IPS-NIHi7 (cell line): ENCODE results near the gene RABEPK.
A peak's percentile ranks its signal among the peaks of the same experiment; 100 is the strongest.
"Not testable (repeated sequence)": the region's sequence is repeated elsewhere in the genome, so short reads cannot be mapped to it uniquely, and the experiment has no call there.

Experiments
- DNase-seq: peaks from one replicate; pipeline ENCODE4 v3.0.0; 2012; ENCODE audit warnings: mixed read lengths; ENCODE audit errors: extremely low spot score

RABEPK gene

DNA sequence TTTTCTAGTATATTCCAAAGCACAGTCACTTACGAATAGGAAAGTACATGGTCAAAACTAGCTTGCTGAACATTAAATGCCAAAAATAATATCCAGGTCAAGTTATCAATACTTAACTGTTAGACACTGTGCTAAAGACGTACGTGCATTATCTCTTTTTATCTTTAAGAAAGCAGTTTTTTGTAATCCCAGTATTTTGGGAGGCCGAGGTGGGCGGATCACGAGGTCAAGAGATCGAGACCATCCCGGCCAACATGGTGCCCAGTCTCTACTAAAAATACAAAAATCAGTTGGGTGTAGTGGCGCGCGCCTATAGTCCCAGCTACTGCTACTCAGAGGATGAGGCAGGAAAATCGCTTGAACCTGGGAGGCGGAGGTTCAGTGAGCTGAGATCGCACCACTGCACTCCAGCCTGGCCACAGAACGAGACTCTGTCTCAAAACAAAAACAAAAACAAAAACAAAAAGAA, 43.5 kb downstream of the RABEPK start:
- DNase-seq = no peak

DNA sequence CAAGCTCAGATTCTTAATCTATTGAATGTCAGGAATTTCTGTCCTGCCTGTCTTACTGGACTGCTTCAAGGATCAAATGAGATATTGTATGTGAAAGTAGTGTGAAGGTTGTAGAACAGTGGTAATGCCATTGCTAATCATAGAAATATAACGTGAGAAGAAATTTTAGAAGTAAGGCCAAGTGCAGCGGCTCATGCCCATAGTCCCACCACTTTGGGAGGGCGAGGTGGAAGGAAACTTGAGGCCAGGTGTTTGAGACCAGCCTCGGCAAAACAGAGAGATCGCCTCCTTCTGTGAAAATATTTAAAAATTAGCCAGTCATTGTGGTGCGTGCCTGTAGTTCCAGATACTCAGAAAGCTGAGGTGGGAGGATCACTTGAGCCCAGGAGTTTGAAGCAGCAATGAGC, 45.9 kb downstream of the RABEPK start:
- no peak for DNase-seq

- DNase-seq = no peak
Observed at GRCh38 chr9:125254231-125254630, 53.9 kb downstream of the RABEPK start.

DNA sequence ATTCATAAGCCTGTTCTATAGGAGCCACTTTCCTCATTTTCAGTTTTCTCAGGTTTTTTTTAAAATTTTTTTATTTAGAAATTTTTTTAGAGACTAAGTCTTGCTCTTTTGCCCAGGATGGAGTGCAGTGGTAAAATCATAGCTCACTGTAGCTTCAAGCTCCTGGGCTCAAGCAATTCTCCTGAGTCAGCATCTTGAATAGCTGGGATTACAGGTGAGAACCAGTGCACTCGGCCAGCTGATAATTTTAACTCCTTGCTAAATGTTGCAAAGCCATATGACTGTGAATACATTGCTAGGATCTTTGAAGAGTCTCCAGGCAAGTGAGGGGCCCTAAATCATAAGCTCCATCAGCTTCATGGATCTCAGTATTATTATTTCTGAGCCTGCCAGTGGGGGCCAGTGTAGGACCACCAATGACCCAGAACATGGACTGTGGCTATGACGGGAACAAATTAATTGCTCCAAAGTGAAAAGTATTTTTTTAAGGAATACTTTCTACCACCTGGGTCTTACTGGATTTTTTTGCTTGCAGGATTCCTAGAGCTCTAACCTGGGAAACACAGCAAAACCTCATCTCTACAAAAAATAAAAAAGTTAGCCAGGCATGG, 55.5 kb downstream of the RABEPK start:
- peak; percentile 46 for DNase-seq

DNA sequence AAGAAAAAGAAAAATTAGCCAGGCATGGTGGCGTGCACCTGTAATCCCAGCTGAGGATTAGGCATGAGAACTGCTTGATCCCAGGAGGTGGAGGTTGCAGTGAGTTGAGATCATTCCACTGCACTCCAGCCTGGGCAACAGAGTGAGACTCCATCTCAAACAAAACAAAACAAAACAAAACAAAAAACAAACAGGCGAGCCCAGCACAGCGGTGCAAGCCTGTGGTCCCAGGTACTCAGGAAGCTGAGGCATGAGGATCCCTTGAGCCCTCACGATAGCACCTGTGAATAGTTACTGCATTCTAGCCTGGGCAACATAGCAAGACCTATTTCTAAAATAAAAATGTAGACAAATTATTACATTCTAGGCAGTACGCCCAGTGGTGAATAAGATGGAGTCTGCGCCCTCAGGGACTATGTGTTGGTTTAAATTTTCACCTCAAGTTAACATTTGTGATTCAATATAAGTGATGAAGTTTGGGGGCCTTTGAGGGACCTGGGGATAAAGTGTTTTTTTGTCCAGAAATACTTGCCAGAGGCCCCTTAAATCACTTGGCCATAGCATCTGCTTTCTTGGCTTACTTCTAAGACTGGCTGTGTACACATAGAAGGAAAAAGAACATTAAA, 57.9 kb downstream of the RABEPK start:
- DNase-seq = no peak

GRCh38 chr9:125258832-125259534, 58.6 kb downstream of the RABEPK start:
- no peak for DNase-seq

- no peak for DNase-seq
Observed at GRCh38 chr9:125260561-125260960, 60.2 kb downstream of the RABEPK start.

- DNase-seq = peak; percentile 99
Observed at GRCh38 chr9:125261501-125262293, 61.4 kb downstream of the RABEPK start, which contains the start of gene GAPVD1. GAPVD1 (plus strand) TSS chr9:125261826; CDS start chr9:125298922, 37,096 bp downstream.

GRCh38 chr9:125262294-125262991, 62.1 kb downstream of the RABEPK start:
- DNase-seq = no peak

GRCh38 chr9:125264068-125264467, 63.7 kb downstream of the RABEPK start:
- DNase-seq = not testable (repeated sequence)

DNA sequence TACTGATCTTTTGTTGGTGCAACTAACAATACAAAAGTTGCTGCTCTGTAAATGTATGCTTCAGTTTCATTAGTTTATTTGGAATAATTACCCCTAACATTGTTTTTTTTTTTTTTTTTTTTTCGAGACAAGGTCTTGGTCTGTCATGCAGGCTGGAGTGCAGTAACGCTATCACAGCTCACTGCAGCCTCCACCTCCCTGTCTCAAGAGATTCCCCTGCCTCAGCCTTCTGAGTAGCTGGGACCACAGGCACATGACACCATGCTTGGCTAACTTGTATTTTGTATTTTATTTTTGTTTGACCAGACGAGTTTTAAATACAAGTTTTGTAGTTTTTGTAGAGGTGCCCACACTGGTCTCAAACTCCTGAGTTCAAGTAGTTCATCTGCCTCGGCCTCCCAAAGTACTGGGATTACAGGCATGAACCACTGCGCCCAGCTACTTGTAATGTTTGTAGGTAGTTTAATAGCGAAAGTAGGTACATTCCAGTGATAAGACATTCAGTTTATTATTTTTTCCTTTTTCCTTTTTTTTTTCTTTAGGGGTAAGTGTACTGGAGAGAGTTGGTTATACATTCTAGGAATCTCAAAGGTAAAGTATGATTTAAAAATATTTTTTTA, 68.2 kb downstream of the RABEPK start:
- DNase-seq = no peak

DNA sequence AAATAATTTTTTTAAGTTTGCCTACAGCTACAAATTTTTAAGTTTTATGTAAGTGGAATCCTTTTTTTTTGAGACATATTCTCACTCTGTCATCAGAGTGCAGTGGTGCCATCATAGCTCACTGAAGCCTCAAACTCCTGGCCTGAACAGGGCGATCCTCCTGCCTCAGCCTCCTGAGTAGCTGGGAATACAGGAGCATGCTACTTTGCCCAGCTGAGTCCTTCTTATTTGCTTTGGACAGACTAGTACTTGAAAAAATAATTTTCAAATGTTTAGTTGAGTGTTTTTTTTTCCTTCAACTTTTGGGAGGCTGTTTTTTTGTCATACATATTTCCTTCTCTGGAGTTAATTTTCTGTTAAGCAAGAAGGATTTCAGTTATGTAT, 68.7 kb downstream of the RABEPK start:
- DNase-seq = no peak

GRCh38 chr9:125271081-125271480, 70.7 kb downstream of the RABEPK start:
- DNase-seq = no peak

GRCh38 chr9:125272697-125273096, 72.4 kb downstream of the RABEPK start:
- no peak for DNase-seq

- DNase-seq = no peak
Observed at GRCh38 chr9:125276771-125277170, 76.4 kb downstream of the RABEPK start.

- DNase-seq = no peak
Observed at GRCh38 chr9:125277411-125277810, 77.1 kb downstream of the RABEPK start.

DNA sequence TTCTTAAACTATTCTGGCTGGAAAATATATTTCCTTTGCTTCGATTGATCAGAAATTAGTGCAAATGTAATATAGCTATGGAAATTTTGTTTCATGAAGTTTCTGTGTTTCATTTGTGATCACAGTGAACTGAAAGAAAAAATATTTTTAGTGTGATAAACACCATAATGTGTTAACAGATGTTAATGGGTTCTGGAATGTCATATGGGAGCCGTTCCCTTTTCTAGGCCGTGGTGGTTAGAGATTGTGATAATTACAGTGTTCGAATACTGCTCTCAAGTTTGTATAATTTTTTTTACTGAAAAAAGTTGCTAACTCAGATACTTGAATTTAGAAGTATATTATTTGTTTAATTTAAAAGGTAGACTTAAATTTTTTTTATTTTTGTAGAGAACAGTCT, 80.6 kb downstream of the RABEPK start:
- no peak for DNase-seq
